Activated B cell treated with CpG ODN at 0.5 μM for 24 hours (primary cell): ENCODE data around the gene GSK3B. TPM values are rescaled to one million over a fixed set of nuclear protein-coding genes. Genes with fewer than 3 reads are reported as not detected.
A peak's percentile ranks its signal among the peaks of the same experiment; 100 is the strongest.

Source experiments
- ATAC-seq: fragments of 200-7000 bp; cut with Tn5 transposase; one replicate; pipeline ENCODE4 v1.10.0; 2021; ENCODE audit warnings: low read depth, mild to moderate bottlenecking, moderate library complexity
- CTCF ChIA-PET: fragments of 350-600 bp; sonication (Branson Sonifier 250); formaldehyde crosslinking; loops from one replicate; lab custom pipeline; 2021; ENCODE audit warnings: antibody characterized with exemption; lab: Charles Lee
- POLR2A ChIA-PET: fragments of 350-600 bp; sonication (Branson Sonifier 250); formaldehyde crosslinking; loops from one replicate; lab custom pipeline; 2021; ENCODE audit warnings: antibody characterized with exemption; lab: Charles Lee
- DNase-seq: peaks from one replicate; pipeline ENCODE4 v3.0.0; 2022
- H3K27ac Mint-ChIP-seq: one replicate; pipeline ENCODE4 v1.8.0; 2020; ENCODE audit warnings: mixed read lengths
- H3K27me3 Mint-ChIP-seq: one replicate; pipeline ENCODE4 v1.8.0; 2021; ENCODE audit warnings: mixed read lengths
- H3K36me3 Mint-ChIP-seq: one replicate; pipeline ENCODE4 v1.8.0; 2021; ENCODE audit warnings: low read depth, mixed read lengths
- H3K4me1 Mint-ChIP-seq: one replicate; pipeline ENCODE4 v1.8.0; 2021; ENCODE audit warnings: mixed read lengths
- H3K4me3 Mint-ChIP-seq: one replicate; pipeline ENCODE4 v1.8.0; 2020; ENCODE audit warnings: mild to moderate bottlenecking, mixed read lengths
- H3K9me3 Mint-ChIP-seq: one replicate; pipeline ENCODE4 v1.8.0; 2020; ENCODE audit warnings: mixed read lengths
- intact Hi-C: fragments of 100-400 bp; cut with micrococcal nuclease; formaldehyde crosslinking; loops from one replicate; pipeline ENCODE4 v1.15.1; 2024
- total RNA-seq: library from RNA; stranded (reverse); gene quantifications from 2 replicates; pipeline ENCODE4 v1.2.3, GENCODE V29; 2022
- TF ChIP-seq, protein P1 (sequence below): fragments of 200-600 bp; IDR thresholded peaks from one replicate; pipeline ENCODE4 v1.8.0; 2022; ENCODE audit warnings: antibody characterized with exemption, mild to moderate bottlenecking

The GSK3B gene
- total RNA-seq, 1 donor from 2014 or later: 35.4 TPM

DNA sequence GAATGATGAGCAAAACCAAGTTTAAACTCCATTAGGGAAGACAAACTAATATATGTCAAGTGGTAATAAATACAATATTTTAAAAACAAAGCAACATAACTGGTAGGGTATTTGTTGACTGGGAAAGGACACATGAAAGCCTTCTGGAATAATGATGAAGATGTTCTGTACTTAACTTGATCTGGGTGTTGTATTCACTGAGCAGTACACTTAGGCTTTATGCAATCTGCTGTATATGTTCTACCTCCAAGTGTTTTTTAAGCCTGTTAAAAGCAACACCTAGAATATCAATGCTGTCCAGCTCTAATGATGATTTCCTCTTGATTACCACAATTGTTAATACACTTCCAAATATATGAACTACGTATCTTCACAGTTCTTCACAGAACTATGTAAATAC, 46.6 kb downstream of the GSK3B start:
- peaks cover 51% of the 10 kb centered on the region for H3K4me1 Mint-ChIP-seq
- DNase-seq (no peak), ATAC-seq (no peak)
- TF ChIP-seq, protein P1, sequence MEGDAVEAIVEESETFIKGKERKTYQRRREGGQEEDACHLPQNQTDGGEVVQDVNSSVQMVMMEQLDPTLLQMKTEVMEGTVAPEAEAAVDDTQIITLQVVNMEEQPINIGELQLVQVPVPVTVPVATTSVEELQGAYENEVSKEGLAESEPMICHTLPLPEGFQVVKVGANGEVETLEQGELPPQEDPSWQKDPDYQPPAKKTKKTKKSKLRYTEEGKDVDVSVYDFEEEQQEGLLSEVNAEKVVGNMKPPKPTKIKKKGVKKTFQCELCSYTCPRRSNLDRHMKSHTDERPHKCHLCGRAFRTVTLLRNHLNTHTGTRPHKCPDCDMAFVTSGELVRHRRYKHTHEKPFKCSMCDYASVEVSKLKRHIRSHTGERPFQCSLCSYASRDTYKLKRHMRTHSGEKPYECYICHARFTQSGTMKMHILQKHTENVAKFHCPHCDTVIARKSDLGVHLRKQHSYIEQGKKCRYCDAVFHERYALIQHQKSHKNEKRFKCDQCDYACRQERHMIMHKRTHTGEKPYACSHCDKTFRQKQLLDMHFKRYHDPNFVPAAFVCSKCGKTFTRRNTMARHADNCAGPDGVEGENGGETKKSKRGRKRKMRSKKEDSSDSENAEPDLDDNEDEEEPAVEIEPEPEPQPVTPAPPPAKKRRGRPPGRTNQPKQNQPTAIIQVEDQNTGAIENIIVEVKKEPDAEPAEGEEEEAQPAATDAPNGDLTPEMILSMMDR: no peak
- no peak overlapping the region for H3K27ac Mint-ChIP-seq
- peaks cover 33% of the 10 kb centered on the region for H3K9me3 Mint-ChIP-seq
- no peak overlapping the region for H3K4me3 Mint-ChIP-seq
- no peaks in the 10 kb centered on the region for H3K27me3 Mint-ChIP-seq
- peaks cover 32% of the 10 kb centered on the region for H3K36me3 Mint-ChIP-seq
- intact Hi-C loops: no loop called here
- ChIA-PET CTCF (no interaction called here), POLR2A (no interaction called here)

- no peak overlapping the region for H3K27ac Mint-ChIP-seq
- ATAC-seq (no peak), DNase-seq (no peak)
- H3K4me3 Mint-ChIP-seq: no peak overlapping the region
- intact Hi-C loops: no loop called here
- H3K9me3 Mint-ChIP-seq: peaks cover 55% of the 10 kb centered on the region
- POLR2A ChIA-PET: no interaction called here
- CTCF ChIA-PET: interaction anchor here (1.4 kb wide), 1 partner anchor 107 kb away, joined by 3 read pairs; no protein-coding TSS in a partner anchor
- peaks cover 76% of the 10 kb centered on the region for H3K36me3 Mint-ChIP-seq
- H3K27me3 Mint-ChIP-seq: no peaks in the 10 kb centered on the region
- TF ChIP-seq, protein P1: no peak
- H3K4me1 Mint-ChIP-seq: peaks cover 8% of the 10 kb centered on the region
Observed at GRCh38 chr3:120040813-120041377, 53.4 kb downstream of the GSK3B start.

- no peak overlapping the region for H3K27ac Mint-ChIP-seq
- H3K4me3 Mint-ChIP-seq: no peak overlapping the region
- intact Hi-C loops: no loop called here
- H3K27me3 Mint-ChIP-seq: no peaks in the 10 kb centered on the region
- H3K9me3 Mint-ChIP-seq: peaks cover 45% of the 10 kb centered on the region
- ATAC-seq (no peak), DNase-seq (no peak)
- peaks cover 70% of the 10 kb centered on the region for H3K36me3 Mint-ChIP-seq
- peaks cover 8% of the 10 kb centered on the region for H3K4me1 Mint-ChIP-seq
- TF ChIP-seq, protein P1: no peak
- CTCF ChIA-PET: interaction anchor here (1.4 kb wide), 1 partner anchor 108 kb away, joined by 3 read pairs; no protein-coding TSS in a partner anchor
- POLR2A ChIA-PET: no interaction called here
Observed at GRCh38 chr3:120039642-120040610, 54.3 kb downstream of the GSK3B start.

DNA sequence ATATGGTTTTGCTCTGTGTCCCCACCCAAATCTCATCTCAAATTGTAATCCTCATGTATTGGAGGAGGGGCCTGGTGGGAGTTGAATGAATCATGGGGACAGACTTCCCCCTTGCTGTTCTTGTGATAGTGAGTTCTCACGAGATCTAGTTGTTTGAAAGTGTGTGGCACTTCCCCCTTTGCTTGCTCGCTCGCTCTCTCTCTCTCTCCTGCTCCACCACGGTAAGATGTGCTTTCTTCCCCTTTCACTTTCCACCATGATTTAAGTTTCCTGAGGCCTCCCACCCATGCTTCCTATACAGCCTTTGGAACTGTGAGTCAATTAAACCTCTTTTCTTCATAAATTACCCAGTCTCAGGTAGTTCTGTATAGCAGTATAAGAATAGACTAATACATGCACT, 60.7 kb downstream of the GSK3B start:
- TF ChIP-seq, protein P1: no peak
- no peak for DNase-seq
- Mint-ChIP-seq H3K27ac (peak overlapping the region; percentile 64), H3K36me3 (peaks cover 21% of the 10 kb centered on the region), H3K27me3 (no peaks in the 10 kb centered on the region), H3K9me3 (peaks cover 14% of the 10 kb centered on the region), H3K4me3 (peak overlapping the region; percentile 56), H3K4me1 (peaks cover 31% of the 10 kb centered on the region)
- ChIA-PET POLR2A (no interaction called here), CTCF (no interaction called here)
- peak; percentile 42 for ATAC-seq
- intact Hi-C loops: no loop called here

- no peak overlapping the region for H3K27ac Mint-ChIP-seq
- TF ChIP-seq, protein P1: no peak
- no peak for DNase-seq
- intact Hi-C loops: no loop called here
- peaks cover 12% of the 10 kb centered on the region for H3K36me3 Mint-ChIP-seq
- ATAC-seq: no peak
- H3K27me3 Mint-ChIP-seq: no peaks in the 10 kb centered on the region
- peaks cover 37% of the 10 kb centered on the region for H3K4me1 Mint-ChIP-seq
- CTCF ChIA-PET: no interaction called here
- H3K9me3 Mint-ChIP-seq: peaks cover 14% of the 10 kb centered on the region
- H3K4me3 Mint-ChIP-seq: no peak overlapping the region
- POLR2A ChIA-PET: no interaction called here
Observed at GRCh38 chr3:120031561-120031960, 62.7 kb downstream of the GSK3B start.
